Measurements from ENCODE around the gene SGMS1. TPM values are rescaled to one million over a fixed set of nuclear protein-coding genes. Genes with fewer than 3 reads are reported as not detected.

SGMS1 gene
- total RNA-seq, 1 experiment from 2014 or later, result 20.4 TPM

GRCh38 chr10:50629495-50630122 is 5.9 kb upstream of the SGMS1 start:
- no peak overlapping the region for H4K91ac ChIP-seq (ENCODE audit: insufficient read length, low read depth, low read length)
- H3K27ac ChIP-seq (ENCODE audit: insufficient read length, low read depth, low read length), result no peak overlapping the region
- H4K8ac ChIP-seq (replicated peaks; ENCODE audit: insufficient read length, low read depth, low read length), result no peak overlapping the region

More at GRCh38 chr10:50629495-50630122, 5.9 kb upstream of the SGMS1 start:
- Mint-ChIP-seq H3K9me3 (no peaks in the 10 kb centered on the region), H3K36me3 (ENCODE audit: insufficient read depth in 1 of 3, low read depth in 3 of 3) (no peaks in the 10 kb centered on the region; a peak in 1 of 7 replicates), H3K27ac (peak overlapping the region; percentile 3 to 95 (median 84); a peak in 4 of 7 replicates), H3K4me3 (peak overlapping the region in 1 of 2 experiments; percentile 4; a peak in 1 of 5 replicates), H3K4me1 (peaks cover 47 to 57% of the 10 kb centered on the region in 2 experiments), H3K27me3 (ENCODE audit: low read depth) (no peaks in the 10 kb centered on the region)
- no peak for TF ChIP-seq CTCF (conservative IDR thresholded peaks at IDR 0.05)
- WGBS (ENCODE audit: extremely low coverage, insufficient read length, low lambda C conversion rate), result no CpG with 5 or more reads among the region's 3 CpGs
- no peaks in the 10 kb centered on the region for H3K79me2 ChIP-seq (ENCODE audit: insufficient read depth, low read length)
- no peak overlapping the region for H3K9ac ChIP-seq (ENCODE audit: extremely low read depth, insufficient read length, low read length)
- no peaks in the 10 kb centered on the region for H4K20me1 ChIP-seq (ENCODE audit: control insufficient read depth, insufficient read depth, insufficient read length)
- H3K14ac ChIP-seq (ENCODE audit: insufficient read depth, low read length), result no peak overlapping the region
- H2BK5ac ChIP-seq (ENCODE audit: insufficient read length, low read length), result no peak overlapping the region
- H2BK120ac ChIP-seq (ENCODE audit: low read depth, low read length, poor library complexity, severe bottlenecking), result no peak overlapping the region
- H3K56ac ChIP-seq (ENCODE audit: insufficient read length, low read depth, low read length), result no peak overlapping the region
- H2AK5ac ChIP-seq (ENCODE audit: insufficient read length, low read length), result no peak overlapping the region
- H2BK15ac ChIP-seq (ENCODE audit: low read depth, low read length), result no peak overlapping the region
- H3T11ph ChIP-seq (ENCODE audit: low read length), result no peak overlapping the region
- H3K18ac ChIP-seq (ENCODE audit: insufficient read length, low read depth, low read length), result no peak overlapping the region
- H2BK20ac ChIP-seq (ENCODE audit: low read depth, low read length, poor library complexity, severe bottlenecking), result no peak overlapping the region
- no peak overlapping the region for H3K4me2 ChIP-seq (ENCODE audit: insufficient read depth, insufficient read length, low read length)
- H3K23ac ChIP-seq (ENCODE audit: insufficient read length, low read depth, low read length), result no peak overlapping the region
- H4K5ac ChIP-seq (ENCODE audit: insufficient read length, low read depth, low read length), result no peak overlapping the region
- peaks cover 11% of the 10 kb centered on the region; the same call in 1 of the 2 replicates for H3K4me1 ChIP-seq (ENCODE audit: insufficient read depth, low read length)
- H2BK12ac ChIP-seq (ENCODE audit: insufficient read length, low read depth, low read length), result no peak overlapping the region
- no peak overlapping the region for H2AFZ ChIP-seq (ENCODE audit: low read length)
- no peaks in the 10 kb centered on the region for H3K27me3 ChIP-seq (ENCODE audit: insufficient read depth, low read length)
- no peak for DNase-seq
- H3K9me3 ChIP-seq (ENCODE audit: control insufficient read depth, low read depth, low read length), result no peaks in the 10 kb centered on the region
- H3K23me2 ChIP-seq (ENCODE audit: insufficient read length, low read depth, low read length, poor library complexity, severe bottlenecking), result peaks cover 9% of the 10 kb centered on the region
- no peaks in the 10 kb centered on the region for H3K79me1 ChIP-seq (ENCODE audit: insufficient read depth, low read depth, low read length, poor library complexity, severe bottlenecking)
- H3K4ac ChIP-seq (ENCODE audit: low read depth, low read length), result no peak overlapping the region
